Thoracic aorta (tissue), 2 donors: ENCODE data around the gene KIF4A. TPM values are rescaled to one million over a fixed set of nuclear protein-coding genes. Genes with fewer than 3 reads are reported as not detected.

ENCODE experiments used
- ATAC-seq: fragments of 150-250 bp; one replicate; pipeline ENCODE4 v1.8.0; 2017; ENCODE audit warnings: low read depth; ENCODE audit not compliant: insufficient number of reproducible peaks, low FRiP score
- DNase-seq: peaks from one replicate; pipeline ENCODE4 v3.0.0-alpha.2; 2020; ENCODE audit warnings: low spot score
- H3K27ac ChIP-seq, 2 donors: fragments of 200-600 bp; sonication (generic); 1 replicate in 1 of 2; 2 replicates in 1 of 2; pipeline ENCODE4 v1.5.1; 2016; ENCODE audit warnings: mild to moderate bottlenecking in 2 of 2, moderate library complexity in 2 of 2
- H3K27me3 ChIP-seq: fragments of 200-600 bp; sonication (generic); replicated peaks from 2 replicates; pipeline ENCODE4 v1.6.0; 2016; ENCODE audit warnings: mild to moderate bottlenecking; ENCODE audit not compliant: insufficient read depth
- H3K36me3 ChIP-seq: fragments of 200-600 bp; sonication (generic); one replicate; pipeline ENCODE4 v1.5.1; 2016
- H3K4me1 ChIP-seq, 2 donors: fragments of 200-600 bp; sonication (generic); 1 replicate in 1 of 2; 2 replicates in 1 of 2; pipeline versions ENCODE4 v1.5.1 to v1.6.0; 2016; ENCODE audit warnings: low read depth in 2 of 2, mild to moderate bottlenecking in 1 of 2; ENCODE audit not compliant: control insufficient read depth in 1 of 2
- H3K4me3 ChIP-seq: fragments of 200-600 bp; sonication (generic); 2 replicates; pipeline ENCODE4 v1.5.1; 2016; ENCODE audit warnings: mild to moderate bottlenecking
- H3K9me3 ChIP-seq: fragments of 200-600 bp; sonication (generic); 2 replicates; pipeline ENCODE4 v1.5.1; 2016
- CTCF ChIP-seq: fragments of 200-600 bp; sonication (generic); IDR thresholded peaks from one replicate; pipeline ENCODE4 v1.5.1; 2019; ENCODE audit warnings: antibody characterized with exemption
- total RNA-seq, 2 donors: library from RNA; depleted of rRNA; stranded (reverse); fragments of >200 nt; gene quantifications; one replicate each; pipeline versions ENCODE4 v1.1.0 to v1.2.3, GENCODE V29; 2016

The KIF4A gene
- total RNA-seq, 2 donors from 2014 or later: 1.7 TPM; not detected in 1

- Histone ChIP-seq H3K36me3 (no peaks in the 10 kb centered on the region), H3K4me1 (peaks cover 2 to 20% of the 10 kb centered on the region in 2 donors), H3K9me3 (no peaks in the 10 kb centered on the region), H3K4me3 (no peak overlapping the region), H3K27ac (peak overlapping the region; percentile 97 to 99), H3K27me3 (no peaks in the 10 kb centered on the region)
- no peak for ATAC-seq
- no peak for TF ChIP-seq CTCF
- DNase-seq: no peak
Observed at GRCh38 chrX:70436343-70436742, 146.4 kb downstream of the KIF4A start.

- TF ChIP-seq CTCF: no peak
- no peak for DNase-seq
- H3K9me3 ChIP-seq: no peaks in the 10 kb centered on the region
- peaks cover 2 to 20% of the 10 kb centered on the region in 2 donors for H3K4me1 ChIP-seq
- H3K4me3 ChIP-seq: no peak overlapping the region
- no peaks in the 10 kb centered on the region for H3K36me3 ChIP-seq
- peak overlapping the region; percentile 97 to 99 for H3K27ac ChIP-seq
- H3K27me3 ChIP-seq: no peaks in the 10 kb centered on the region
- no peak for ATAC-seq
Observed at GRCh38 chrX:70437011-70437410, 147.1 kb downstream of the KIF4A start.

GRCh38 chrX:70437921-70438665, 148.2 kb downstream of the KIF4A start:
- DNase-seq (no peak), ATAC-seq (no peak)
- H3K36me3 ChIP-seq: no peaks in the 10 kb centered on the region
- no peak overlapping the region for H3K4me3 ChIP-seq
- H3K27me3 ChIP-seq: no peaks in the 10 kb centered on the region
- H3K27ac ChIP-seq: peak overlapping the region; percentile 56 to 99
- H3K9me3 ChIP-seq: no peaks in the 10 kb centered on the region
- peaks cover 2 to 20% of the 10 kb centered on the region in 2 donors for H3K4me1 ChIP-seq
- TF ChIP-seq CTCF: no peak

- ATAC-seq: no peak
- Histone ChIP-seq H3K4me1 (peaks cover 2 to 16% of the 10 kb centered on the region in 2 donors), H3K4me3 (no peak overlapping the region), H3K36me3 (no peaks in the 10 kb centered on the region), H3K27ac (no peak overlapping the region), H3K9me3 (no peaks in the 10 kb centered on the region), H3K27me3 (no peaks in the 10 kb centered on the region)
- no peak for DNase-seq
- TF ChIP-seq CTCF: no peak
Observed at GRCh38 chrX:70439016-70439415, 149.1 kb downstream of the KIF4A start.

GRCh38 chrX:70442224-70442623, 152.3 kb downstream of the KIF4A start:
- no peak overlapping the region for H3K4me3 ChIP-seq
- no peak overlapping the region for H3K27ac ChIP-seq
- no peaks in the 10 kb centered on the region for H3K36me3 ChIP-seq
- no peaks in the 10 kb centered on the region for H3K27me3 ChIP-seq
- H3K9me3 ChIP-seq: no peaks in the 10 kb centered on the region
- no peak for TF ChIP-seq CTCF
- ATAC-seq (no peak), DNase-seq (no peak)
- peaks cover 0 to 7% of the 10 kb centered on the region in 2 donors for H3K4me1 ChIP-seq
